ENCODE measurements around the gene ZSCAN9.

Gene ZSCAN9

GRCh38 chr6:28220257-28221133 lies 4.6 kb upstream of the ZSCAN9 start:
- DNase-seq (ENCODE audit: low read depth): no peak
- no peak for TF ChIP-seq CTCF (IDR thresholded peaks at IDR 0.05; ENCODE audit: low read length, missing control alignments)
- no peak overlapping the region for H3K4me3 ChIP-seq (replicated peaks; ENCODE audit: low read depth, low read length)

GRCh38 chr6:28224131-28225055 lies 682 bp upstream of the ZSCAN9 start:
- DNase-seq (ENCODE audit: low read depth): no peak
- peak overlapping the region; percentile 83 for H3K4me3 ChIP-seq (replicated peaks; ENCODE audit: low read depth, low read length)
- no peak for TF ChIP-seq CTCF (IDR thresholded peaks at IDR 0.05; ENCODE audit: low read length, missing control alignments)

GRCh38 chr6:28226460-28226859 lies 1.4 kb downstream of the ZSCAN9 start:
- no peak for TF ChIP-seq CTCF (IDR thresholded peaks at IDR 0.05; ENCODE audit: low read length, missing control alignments)
- H3K4me3 ChIP-seq (replicated peaks; ENCODE audit: low read depth, low read length): peak overlapping the region; percentile 83
- DNase-seq (ENCODE audit: low read depth): no peak

GRCh38 chr6:28232785-28233184 lies 7.7 kb downstream of the ZSCAN9 start:
- DNase-seq (ENCODE audit: low read depth): no peak
- no peak for TF ChIP-seq CTCF (IDR thresholded peaks at IDR 0.05; ENCODE audit: low read length, missing control alignments)
- H3K4me3 ChIP-seq (replicated peaks; ENCODE audit: low read depth, low read length): no peak overlapping the region

GRCh38 chr6:28235912-28236452 lies 10.9 kb downstream of the ZSCAN9 start:
- TF ChIP-seq CTCF (IDR thresholded peaks at IDR 0.05; ENCODE audit: low read length, missing control alignments): no peak
- DNase-seq (ENCODE audit: low read depth): no peak
- H3K4me3 ChIP-seq (replicated peaks; ENCODE audit: low read depth, low read length): no peak overlapping the region

- no peak overlapping the region for H3K4me3 ChIP-seq (replicated peaks; ENCODE audit: low read depth, low read length)
- no peak for DNase-seq (ENCODE audit: low read depth)
- no peak for TF ChIP-seq CTCF (IDR thresholded peaks at IDR 0.05; ENCODE audit: low read length, missing control alignments)
These were observed 14.6 kb downstream of the ZSCAN9 start for GRCh38 chr6:28239636-28240035.
